Smooth muscle cell (in vitro differentiated cells): ENCODE results near the gene DBR1. TPM values are rescaled to one million over a fixed set of nuclear protein-coding genes. Genes with fewer than 3 reads are reported as not detected.

ENCODE experiments used
- DNase-seq: peaks from one replicate; lab custom pipeline; 2025; ENCODE audit not compliant: unreplicated experiment; lab: John Stamatoyannopoulos, UW
- H2AFZ ChIP-seq: fragments of 200-600 bp; sonication (generic); 2 replicates; pipeline ENCODE4 v1.6.0; 2016; ENCODE audit warnings: antibody characterized with exemption, low read depth, mild to moderate bottlenecking
- H3F3A ChIP-seq: fragments of 200-600 bp; sonication (generic); 2 replicates; pipeline ENCODE4 v1.6.0; 2017; ENCODE audit warnings: antibody characterized with exemption, low read depth
- H3K27ac ChIP-seq: fragments of 200-600 bp; sonication (generic); 2 replicates; pipeline ENCODE4 v1.5.1; 2016; ENCODE audit warnings: low read depth, mild to moderate bottlenecking
- H3K27me3 ChIP-seq: fragments of 200-600 bp; sonication (generic); 2 replicates; pipeline ENCODE4 v1.6.1; 2016; ENCODE audit warnings: low read depth, mild to moderate bottlenecking
- H3K36me3 ChIP-seq: fragments of 200-600 bp; sonication (generic); 2 replicates; pipeline ENCODE4 v1.5.1; 2016; ENCODE audit warnings: low read depth
- H3K4me1 ChIP-seq: fragments of 200-600 bp; sonication (generic); 2 replicates; pipeline ENCODE4 v1.5.1; 2016; ENCODE audit warnings: low read depth
- H3K4me2 ChIP-seq: fragments of 200-600 bp; sonication (generic); 2 replicates; pipeline ENCODE4 v1.6.0; 2016; ENCODE audit warnings: mild to moderate bottlenecking
- H3K4me3 ChIP-seq: fragments of 200-600 bp; sonication (generic); 2 replicates; pipeline ENCODE4 v1.5.1; 2016; ENCODE audit warnings: mild to moderate bottlenecking
- H3K79me2 ChIP-seq: fragments of 200-600 bp; sonication (generic); 2 replicates; pipeline ENCODE4 v1.6.0; 2016; ENCODE audit warnings: low read depth, mild to moderate bottlenecking
- H3K9ac ChIP-seq: fragments of 200-600 bp; sonication (generic); 2 replicates; pipeline ENCODE4 v1.6.0; 2016; ENCODE audit warnings: low read depth
- H3K9me3 ChIP-seq: fragments of 200-600 bp; sonication (generic); replicated peaks from 2 replicates; pipeline ENCODE4 v1.5.1; 2016; ENCODE audit warnings: low read depth
- H4K20me1 ChIP-seq: fragments of 200-600 bp; sonication (generic); 2 replicates; pipeline ENCODE4 v1.6.0; 2016; ENCODE audit warnings: low read depth
- WGBS: methylation state at CpG from one replicate; pipeline ENCODE4 v1.1.7; 2016; ENCODE audit warnings: low lambda C conversion rate; 5-methylcytosine and 5-hydroxymethylcytosine counted together
- polyA plus RNA-seq: library from polyadenylated mRNA; unstranded; fragments of >200 nt; fragmentation: Nextera tagmentation; extraction: Ambion mirVana; gene quantifications from 2 replicates; pipeline ENCODE4 v1.2.1, GENCODE V29; 2016
- total RNA-seq: library from RNA; depleted of rRNA; stranded (reverse); fragments of >200 nt; gene quantifications from 2 replicates; pipeline ENCODE4 v1.2.3, GENCODE V29; 2014
- TF ChIP-seq, protein P1 (sequence below): fragments of 200-600 bp; sonication (generic); IDR thresholded peaks from 2 replicates; pipeline ENCODE4 v1.5.1; 2017; ENCODE audit warnings: borderline replicate concordance, mild to moderate bottlenecking, antibody characterized with exemption; ENCODE audit not compliant: insufficient read depth, poor library complexity, severe bottlenecking

The DBR1 gene
- total and polyA plus RNA-seq, 2 experiments from 2014 or later = 13.8 to 15.1 TPM

GRCh38 chr3:138172625-138173024 lies 2.1 kb downstream of the DBR1 start:
- Histone ChIP-seq H3K4me1 (peaks cover 16% of the 10 kb centered on the region), H3K9me3 (no peaks in the 10 kb centered on the region), H3K79me2 (peaks cover 39% of the 10 kb centered on the region), H3K4me3 (no peak overlapping the region), H3K9ac (no peak overlapping the region), H3K36me3 (peaks cover 5% of the 10 kb centered on the region), H3F3A (no peaks in the 10 kb centered on the region), H2AFZ (no peak overlapping the region), H3K27ac (no peak overlapping the region), H3K27me3 (no peaks in the 10 kb centered on the region), H4K20me1 (no peaks in the 10 kb centered on the region), H3K4me2 (peak overlapping the region; percentile 99)
- TF ChIP-seq, protein P1, sequence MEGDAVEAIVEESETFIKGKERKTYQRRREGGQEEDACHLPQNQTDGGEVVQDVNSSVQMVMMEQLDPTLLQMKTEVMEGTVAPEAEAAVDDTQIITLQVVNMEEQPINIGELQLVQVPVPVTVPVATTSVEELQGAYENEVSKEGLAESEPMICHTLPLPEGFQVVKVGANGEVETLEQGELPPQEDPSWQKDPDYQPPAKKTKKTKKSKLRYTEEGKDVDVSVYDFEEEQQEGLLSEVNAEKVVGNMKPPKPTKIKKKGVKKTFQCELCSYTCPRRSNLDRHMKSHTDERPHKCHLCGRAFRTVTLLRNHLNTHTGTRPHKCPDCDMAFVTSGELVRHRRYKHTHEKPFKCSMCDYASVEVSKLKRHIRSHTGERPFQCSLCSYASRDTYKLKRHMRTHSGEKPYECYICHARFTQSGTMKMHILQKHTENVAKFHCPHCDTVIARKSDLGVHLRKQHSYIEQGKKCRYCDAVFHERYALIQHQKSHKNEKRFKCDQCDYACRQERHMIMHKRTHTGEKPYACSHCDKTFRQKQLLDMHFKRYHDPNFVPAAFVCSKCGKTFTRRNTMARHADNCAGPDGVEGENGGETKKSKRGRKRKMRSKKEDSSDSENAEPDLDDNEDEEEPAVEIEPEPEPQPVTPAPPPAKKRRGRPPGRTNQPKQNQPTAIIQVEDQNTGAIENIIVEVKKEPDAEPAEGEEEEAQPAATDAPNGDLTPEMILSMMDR = no peak
- no peak for DNase-seq
- WGBS = 88% methylated on average over 2 of the region's 2 CpGs

DNA sequence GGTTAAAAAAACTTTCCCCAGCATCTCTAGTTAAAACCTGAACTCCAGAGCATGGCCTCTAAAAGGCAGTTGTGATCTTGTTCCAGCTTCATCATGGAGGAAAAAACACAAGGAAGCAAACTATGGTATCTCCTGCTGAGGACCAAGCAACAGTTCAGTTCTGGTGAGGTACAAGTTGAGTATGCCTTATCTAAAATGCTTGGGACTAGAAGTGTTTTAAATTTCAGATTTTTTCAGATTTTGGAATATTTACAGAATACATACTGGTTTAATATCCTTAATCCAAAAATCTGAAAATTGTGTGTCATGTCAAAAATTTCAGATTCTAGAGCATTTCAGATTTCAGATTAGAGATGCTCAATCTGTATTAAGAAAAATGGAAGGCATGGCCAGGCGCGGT lies 9.7 kb downstream of the DBR1 start:
- Histone ChIP-seq H3K36me3 (peaks cover 46% of the 10 kb centered on the region), H3F3A (peaks cover 8% of the 10 kb centered on the region), H2AFZ (no peak overlapping the region), H3K4me1 (no peaks in the 10 kb centered on the region), H4K20me1 (peaks cover 4% of the 10 kb centered on the region), H3K9ac (no peak overlapping the region), H3K9me3 (no peaks in the 10 kb centered on the region), H3K27me3 (no peaks in the 10 kb centered on the region), H3K4me2 (no peak overlapping the region), H3K79me2 (no peaks in the 10 kb centered on the region), H3K27ac (no peak overlapping the region), H3K4me3 (no peak overlapping the region)
- TF ChIP-seq, protein P1 = no peak
- WGBS = 98% methylated on average over 2 of the region's 2 CpGs
- DNase-seq = no peak

DNA sequence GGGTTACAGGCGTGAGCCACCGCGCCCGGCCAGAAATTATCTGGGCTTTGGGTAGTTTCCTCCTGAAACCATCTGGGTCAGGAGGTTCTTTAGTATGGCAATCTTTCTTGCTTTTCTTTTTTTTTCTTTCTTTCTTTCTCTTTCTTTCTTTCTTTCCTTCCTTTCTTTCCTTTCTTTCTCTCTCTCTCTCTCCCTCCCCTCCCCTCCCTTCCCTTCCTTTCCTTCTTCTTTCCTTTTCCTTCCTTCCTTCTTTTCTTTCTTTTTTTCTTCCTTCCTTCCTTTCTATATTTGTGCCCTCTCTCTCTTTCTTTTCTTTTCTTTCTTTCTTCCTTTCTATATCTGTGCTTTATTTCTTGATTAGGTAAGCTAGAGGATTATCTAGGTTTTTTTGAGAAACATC lies 17.0 kb downstream of the DBR1 start:
- TF ChIP-seq, protein P1 = no peak
- no peaks in the 10 kb centered on the region for H3K4me1 ChIP-seq
- no peak overlapping the region for H2AFZ ChIP-seq
- no peaks in the 10 kb centered on the region for H3K79me2 ChIP-seq
- H3K9me3 ChIP-seq = no peaks in the 10 kb centered on the region
- H3K27me3 ChIP-seq = no peaks in the 10 kb centered on the region
- H3K4me2 ChIP-seq = no peak overlapping the region
- peaks cover 5% of the 10 kb centered on the region for H3F3A ChIP-seq
- H3K36me3 ChIP-seq = peaks cover 8% of the 10 kb centered on the region
- H4K20me1 ChIP-seq = no peaks in the 10 kb centered on the region
- H3K27ac ChIP-seq = no peak overlapping the region
- no peak for DNase-seq
- H3K9ac ChIP-seq = no peak overlapping the region
- WGBS = 98% methylated on average over 4 of the region's 4 CpGs
- H3K4me3 ChIP-seq = no peak overlapping the region

GRCh38 chr3:138154534-138154933 lies 20.2 kb downstream of the DBR1 start:
- Histone ChIP-seq H4K20me1 (no peaks in the 10 kb centered on the region), H3K27ac (no peak overlapping the region), H3K36me3 (no peaks in the 10 kb centered on the region), H3K79me2 (no peaks in the 10 kb centered on the region), H2AFZ (no peak overlapping the region), H3K4me1 (no peaks in the 10 kb centered on the region), H3K9me3 (no peaks in the 10 kb centered on the region), H3K4me2 (no peak overlapping the region), H3K9ac (no peak overlapping the region), H3K4me3 (no peak overlapping the region), H3K27me3 (no peaks in the 10 kb centered on the region), H3F3A (no peaks in the 10 kb centered on the region)
- no peak for DNase-seq
- TF ChIP-seq, protein P1 = no peak
